Measurements from ENCODE around the gene ZC3H7A.

DNA sequence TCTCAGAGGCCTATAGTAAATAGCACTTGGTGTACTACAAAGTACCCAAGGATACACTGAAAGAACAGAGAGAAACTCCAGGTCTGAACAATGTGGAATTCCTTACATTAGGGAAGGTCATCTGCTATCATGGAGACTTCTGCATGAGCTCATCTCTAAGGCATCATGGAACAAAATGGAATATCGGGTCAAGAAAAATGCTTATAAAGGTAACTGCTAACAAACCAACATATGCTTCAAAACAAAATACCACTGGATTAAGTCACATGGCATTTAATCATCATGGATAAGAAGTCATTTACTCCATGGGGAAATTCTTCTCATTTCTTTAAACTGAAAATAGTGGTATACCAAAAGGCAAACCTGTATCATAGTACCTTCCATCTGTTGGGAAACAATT is 88.6 kb downstream of the ZC3H7A start:
- TF ChIP-seq BHLHE40 (IDR thresholded peaks at IDR 0.05; ENCODE audit: borderline replicate concordance) (no peak), FOXM1 (IDR thresholded peaks at IDR 0.05; ENCODE audit: borderline replicate concordance) (no peak)

All from HEK293T (cell line).